Left renal cortex interstitium (tissue), 4 donors: ENCODE data around the gene MMD. TPM values are rescaled to one million over a fixed set of nuclear protein-coding genes. Genes with fewer than 3 reads are reported as not detected.
"Not testable (repeated sequence)": the region's sequence is repeated elsewhere in the genome, so short reads cannot be mapped to it uniquely, and the experiment has no call there.

Experiments used
- DNase-seq, 4 donors: peaks; one replicate each; pipeline ENCODE4 v3.0.0-alpha.2; 2013; ENCODE audit warnings: low read depth in 4 of 4, low spot score in 2 of 4, missing footprints in 1 of 4
- polyA plus RNA-seq, 4 donors: library from polyadenylated mRNA; unstranded; fragments of 120-200 nt; gene quantifications; one replicate each; pipeline ENCODE4 v1.2.1, GENCODE V29; 2013; ENCODE audit not compliant: insufficient read length in 4 of 4

MMD gene
- 10 to 100 TPM; 21.2 to 23.4 (median 22.7) TPM for polyA plus RNA-seq

DNA sequence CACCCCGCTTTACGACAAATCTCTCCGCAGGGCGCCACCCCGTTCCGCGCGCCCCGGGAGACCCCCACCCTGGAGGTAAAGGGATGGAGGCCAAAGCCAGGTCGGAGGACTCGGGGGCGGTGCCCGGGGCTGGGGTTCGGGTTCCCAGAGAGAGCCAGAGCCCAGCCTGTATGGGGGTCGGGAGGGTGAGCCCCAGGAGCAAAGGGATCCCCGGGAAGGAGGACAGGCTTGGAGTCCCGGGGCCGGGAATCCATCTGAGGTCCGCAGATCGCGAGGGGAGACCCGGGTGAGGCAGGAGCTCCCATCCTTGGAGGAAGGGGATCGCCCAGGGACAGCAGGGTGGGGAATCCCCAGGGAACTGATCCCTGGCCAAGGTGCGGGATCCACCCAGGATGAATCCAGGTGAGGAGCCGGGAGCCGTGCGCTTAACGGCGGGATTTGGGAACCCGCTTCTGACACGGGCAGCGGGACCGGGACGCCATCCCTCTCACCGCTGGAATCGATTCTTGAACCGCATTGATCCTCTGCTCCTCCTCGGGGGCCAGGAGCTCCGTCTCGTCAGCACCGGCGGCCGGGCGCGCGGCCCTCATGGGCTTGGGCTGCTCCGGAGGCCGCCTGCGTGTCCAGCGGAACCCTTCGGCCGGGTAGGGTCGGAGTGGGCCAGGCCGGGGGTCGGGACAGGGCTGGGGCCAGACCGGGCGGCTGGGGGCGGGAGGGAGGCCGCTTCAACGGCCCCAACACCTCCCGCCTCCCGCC, at the start of gene MMD:
Gene MMD (minus strand): TSS at position 657 of the 756 bp plus-strand sequence. CDS start 140 bp downstream, at position 517.
- DNase-seq, result peak in 1 of 4 donors; percentile 42

DNA sequence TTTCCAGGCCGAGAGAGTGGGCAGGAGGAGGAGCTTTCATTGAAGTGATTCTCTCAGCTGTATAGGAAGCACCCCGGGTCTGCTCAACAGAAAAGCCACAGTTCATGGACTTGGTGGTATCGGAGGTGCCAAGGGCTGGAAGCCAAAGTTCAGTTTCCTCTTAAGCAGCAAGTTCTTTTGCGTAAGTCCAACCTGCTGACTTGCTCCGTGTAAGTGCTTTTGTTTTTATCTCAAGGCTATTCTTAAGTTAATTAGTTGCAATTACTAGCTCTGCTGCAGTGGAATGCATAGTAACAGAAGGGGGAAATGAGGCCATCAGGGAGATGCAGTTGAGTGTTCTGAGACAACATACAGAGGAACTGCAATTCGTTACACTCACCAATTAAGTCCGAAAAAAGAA, 45.0 kb upstream of the MMD start:
- no peak for DNase-seq

GRCh38 chr17:55465771-55466170, 44.1 kb upstream of the MMD start:
- not testable (repeated sequence) for DNase-seq

DNA sequence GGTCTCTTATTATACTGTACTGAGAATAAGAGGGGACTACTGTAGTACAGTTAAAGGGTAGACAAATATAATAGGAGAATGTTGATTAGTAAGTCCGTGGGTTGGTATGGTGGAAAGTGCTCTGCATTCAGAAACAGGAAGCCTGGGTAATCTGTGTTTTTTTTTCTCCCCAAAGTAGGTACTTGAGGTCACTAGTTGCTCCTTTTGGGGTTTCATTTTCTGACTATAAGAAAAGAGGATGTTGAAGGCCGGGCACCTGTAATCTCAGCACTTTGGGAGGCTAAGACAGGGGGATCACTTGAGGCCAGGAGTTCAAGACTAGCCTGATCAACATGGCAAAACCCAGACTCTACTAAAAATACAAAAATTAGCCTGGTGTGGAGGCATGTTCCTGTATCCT, 42.0 kb upstream of the MMD start:
- no peak for DNase-seq

GRCh38 chr17:55462711-55463110, 41.1 kb upstream of the MMD start:
- DNase-seq, result no peak

DNA sequence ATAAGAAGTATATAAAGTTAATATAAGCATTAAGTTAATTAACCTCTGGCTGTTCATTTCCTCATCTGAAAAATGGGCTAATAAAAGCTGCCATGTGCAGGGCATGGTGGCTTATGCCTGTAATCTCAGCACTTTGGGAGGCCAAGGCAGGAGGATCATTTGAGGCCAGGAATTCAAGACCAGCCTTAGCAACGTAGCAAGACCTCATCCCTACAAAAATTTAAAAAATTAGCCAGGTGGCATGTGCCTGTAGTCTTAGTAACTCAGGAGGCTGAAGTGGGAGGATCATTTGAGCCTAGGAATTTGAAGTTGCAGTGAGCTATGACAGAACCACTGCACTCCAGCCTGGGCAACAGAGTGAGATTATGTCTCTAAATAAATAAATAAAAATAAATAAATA, 40.6 kb upstream of the MMD start:
- DNase-seq, result no peak

DNA sequence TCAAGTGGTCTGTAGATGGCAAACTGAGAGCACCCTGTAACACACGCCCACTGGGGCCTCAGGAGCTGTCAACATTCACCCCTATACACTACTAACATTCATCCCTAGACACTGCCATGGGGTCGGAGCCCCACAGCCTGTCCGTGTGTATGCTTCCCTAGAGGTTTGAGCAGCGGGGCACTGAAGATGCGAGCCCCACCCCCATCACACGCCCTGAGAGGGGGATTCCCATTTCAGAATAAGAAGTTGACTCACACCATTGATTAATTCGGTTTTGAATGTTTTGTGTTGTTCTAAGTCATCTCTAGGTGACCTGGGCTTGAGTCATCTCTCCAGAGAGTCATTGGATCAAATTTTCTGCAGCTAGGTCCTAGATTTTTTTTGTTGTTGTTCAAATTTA, 37.3 kb upstream of the MMD start:
- DNase-seq, result no peak

- no peak for DNase-seq
Observed at GRCh38 chr17:55458287-55458900, 36.8 kb upstream of the MMD start.

DNA sequence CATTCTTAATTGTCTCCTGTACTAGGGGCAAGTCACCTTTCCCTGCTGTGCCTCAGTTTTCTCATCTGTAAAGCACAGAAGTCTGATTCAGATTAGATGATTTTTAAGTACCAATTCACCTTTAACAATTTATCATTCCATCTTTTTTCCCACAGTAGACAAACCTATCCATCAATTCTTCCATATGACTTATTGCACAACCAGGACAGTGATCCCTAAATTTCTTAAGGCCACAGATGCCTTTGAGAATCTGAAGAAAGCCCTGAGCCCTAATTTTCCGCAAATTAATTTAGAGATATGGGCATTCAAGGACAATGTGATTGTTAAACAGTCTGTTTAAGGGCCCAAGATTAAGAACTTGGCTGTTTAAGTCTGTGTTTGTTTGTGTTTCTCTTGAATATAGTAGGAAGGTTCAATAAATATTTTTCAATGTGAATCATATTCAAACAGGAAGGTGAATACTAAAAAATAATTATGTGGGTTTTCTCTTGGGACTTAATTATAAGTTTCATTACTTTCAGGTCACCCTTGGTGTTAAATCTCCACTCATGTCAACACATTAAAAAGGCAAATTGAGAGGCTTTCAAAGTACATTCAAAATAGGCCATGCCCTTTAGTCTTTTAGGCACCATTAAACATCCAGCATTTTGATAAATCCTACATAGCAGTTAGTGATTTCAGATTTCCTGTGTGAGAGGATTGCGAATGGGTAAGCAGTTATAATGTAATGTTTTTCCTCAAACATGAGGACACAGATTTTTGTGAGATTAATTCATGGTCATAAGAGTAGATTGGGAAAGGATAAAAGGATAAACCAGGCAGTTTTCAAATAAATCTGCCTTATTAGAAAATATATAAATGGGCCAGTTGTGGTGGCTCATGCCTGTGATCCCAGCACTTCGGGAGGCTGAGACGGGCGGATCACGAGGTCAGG, 34.9 kb upstream of the MMD start:
- DNase-seq, result no peak

- no peak for DNase-seq
Observed at GRCh38 chr17:55454906-55455474, 33.4 kb upstream of the MMD start.

DNA sequence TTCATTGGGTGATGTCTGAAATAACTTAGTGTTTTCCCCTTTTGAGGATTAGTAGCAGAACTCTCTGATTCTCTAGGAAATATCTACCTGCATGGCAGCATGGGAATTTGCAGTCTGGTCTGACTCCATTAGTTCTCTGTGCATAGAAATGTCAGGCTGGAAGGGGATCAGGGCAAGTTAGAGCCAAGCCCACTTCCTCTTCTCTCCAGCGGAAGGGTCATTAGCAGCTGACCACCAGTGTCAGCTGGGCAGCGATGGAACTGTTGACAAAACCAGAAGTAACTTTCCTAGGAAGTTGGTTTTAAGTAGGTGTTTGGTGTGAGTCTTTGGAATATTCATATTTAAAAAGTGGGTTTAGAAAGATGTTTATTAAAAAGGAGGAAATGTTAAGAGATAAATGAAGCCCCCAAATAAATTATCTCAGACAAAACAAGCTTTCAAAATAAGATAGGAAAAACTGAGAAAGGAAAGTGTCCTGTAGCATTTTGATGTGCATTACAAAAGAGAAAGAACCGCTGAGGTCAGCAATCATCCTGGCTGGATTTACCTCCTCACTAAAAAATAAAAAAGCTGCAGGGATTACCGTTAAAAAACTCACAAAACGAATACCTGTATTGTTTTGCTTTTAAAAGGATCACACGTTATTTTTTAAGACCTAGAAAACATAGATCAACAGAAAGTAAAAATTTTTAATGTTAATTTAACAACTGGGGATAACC, 32.4 kb upstream of the MMD start:
- no peak for DNase-seq

- no peak for DNase-seq
Observed at GRCh38 chr17:55452139-55452790, 30.6 kb upstream of the MMD start.

GRCh38 chr17:55451758-55452138, 30.1 kb upstream of the MMD start:
- DNase-seq, result no peak

DNA sequence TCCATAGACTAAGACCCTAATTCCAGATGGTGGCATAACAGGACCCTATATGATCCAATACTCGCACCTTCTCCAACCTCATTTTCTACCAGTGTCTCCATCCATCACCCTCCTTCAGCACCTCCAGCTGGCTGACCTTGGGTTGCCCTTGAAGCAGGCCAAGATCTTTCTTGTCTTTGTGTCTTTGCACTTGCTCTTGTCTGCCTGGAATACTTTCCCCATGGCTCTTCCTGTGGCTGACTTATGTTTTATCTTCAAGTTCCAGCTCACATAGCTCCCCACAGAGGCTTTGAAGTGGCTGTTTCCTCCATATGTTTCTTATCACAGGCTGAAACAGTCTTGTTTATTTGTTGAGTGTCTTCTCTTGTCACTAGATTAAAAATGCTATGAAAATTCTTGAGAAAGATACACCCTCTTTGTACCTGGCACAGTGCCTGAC, 29.6 kb upstream of the MMD start:
- no peak for DNase-seq

DNA sequence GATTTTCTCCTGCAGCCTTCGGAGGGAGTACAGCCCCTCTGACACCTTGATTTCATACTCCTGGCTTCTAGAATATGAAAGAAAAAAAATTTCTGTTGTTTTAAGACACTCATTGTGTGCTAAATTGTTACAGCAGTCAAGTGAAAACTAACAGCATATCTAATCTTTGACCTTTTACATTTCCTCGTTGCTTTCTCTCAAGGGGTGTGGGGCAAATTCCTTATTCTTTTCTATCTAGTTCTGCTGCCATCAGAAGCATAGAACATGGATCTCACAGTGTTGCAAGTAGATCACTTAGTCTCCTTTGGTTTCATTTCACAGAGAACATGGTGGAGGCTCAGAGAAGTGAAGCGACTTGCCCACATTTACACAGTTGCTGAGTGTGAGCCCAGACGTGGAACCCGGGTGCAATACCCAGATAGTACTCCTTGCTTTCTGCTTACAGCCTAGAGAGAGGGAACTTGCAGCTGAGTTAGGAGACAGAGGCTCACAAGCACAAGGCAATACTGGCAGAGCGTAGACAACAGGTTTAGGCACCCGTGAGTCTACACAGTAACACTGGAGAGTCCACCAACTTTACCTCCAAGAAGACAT, 28.7 kb upstream of the MMD start:
- DNase-seq, result no peak

- no peak for DNase-seq
Observed at GRCh38 chr17:55448681-55449080, 27.0 kb upstream of the MMD start.

DNA sequence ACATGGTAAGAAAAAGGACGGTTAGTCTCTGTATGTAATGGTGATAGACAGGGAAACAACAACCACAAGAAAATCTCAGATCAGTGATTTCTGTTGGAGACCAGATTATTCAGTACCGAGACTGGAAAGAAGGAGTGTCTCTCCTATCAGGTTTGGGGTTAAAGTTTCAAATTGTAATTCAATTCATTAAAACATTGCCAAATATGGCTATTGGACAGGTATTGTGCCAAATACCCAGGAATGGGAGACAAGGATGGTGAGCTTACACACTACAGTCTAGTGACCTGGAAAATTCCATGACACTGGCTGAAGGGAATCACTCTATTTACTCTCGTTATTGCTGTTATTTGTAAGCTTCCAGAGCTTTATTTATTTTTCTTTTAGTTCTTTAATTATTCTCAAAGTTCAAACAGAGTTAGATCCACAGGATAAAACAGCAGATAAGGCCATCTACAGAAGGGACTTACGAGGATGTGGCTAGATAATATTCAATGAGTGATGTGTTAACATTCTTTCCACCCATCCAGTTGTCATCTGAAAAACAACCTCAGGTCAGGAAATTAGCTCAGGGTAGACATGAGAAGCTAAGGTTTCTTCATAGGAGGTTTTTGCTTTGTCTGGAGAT, 25.1 kb upstream of the MMD start:
- no peak for DNase-seq

- not testable (repeated sequence) for DNase-seq
Observed at GRCh38 chr17:55446004-55446403, 24.4 kb upstream of the MMD start.
